HT-29 (cell line): ENCODE measurements around the gene SAMD1. TPM values are rescaled to one million over a fixed set of nuclear protein-coding genes. Genes with fewer than 3 reads are reported as not detected.

Experiments
- DNase-seq: peaks from one replicate; pipeline ENCODE4 v3.0.0-alpha.2; 2015; ENCODE audit warnings: low spot score
- total RNA-seq: library from RNA; depleted of rRNA; stranded (reverse); fragments of >200 nt; shearing (Covaris generic); gene quantifications from 2 replicates; pipeline ENCODE4 v1.2.3, GENCODE V29; 2014; rRNA removed

The SAMD1 gene
- total RNA-seq, result 71.7 and 89.0 TPM in 2 replicates

- DNase-seq, result peak; percentile 60
Measured at GRCh38 chr19:14090509-14091080, at the start of gene SAMD1. Gene SAMD1 (minus strand): TSS chr19:14090751.

DNA sequence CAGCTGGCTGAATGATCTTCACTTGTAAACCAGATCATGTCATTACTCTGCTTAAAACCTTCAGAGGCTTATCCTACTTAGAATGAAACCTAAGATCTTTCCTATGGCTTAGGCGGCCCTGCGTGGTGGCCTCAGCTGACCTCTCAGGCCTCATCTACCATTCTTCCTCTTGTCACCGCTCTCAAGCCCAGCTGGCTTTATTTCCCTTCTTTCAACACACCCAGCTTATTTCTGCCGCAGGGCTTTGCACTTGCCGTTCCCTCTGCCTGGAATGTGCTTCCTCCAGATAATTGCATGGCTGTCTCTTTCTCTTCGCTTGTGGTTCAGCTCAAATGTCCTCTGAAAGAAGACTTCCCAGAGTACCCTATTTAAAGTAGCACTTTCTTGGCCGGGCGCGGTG lies 49.4 kb upstream of the SAMD1 start:
- DNase-seq, result no peak

DNA sequence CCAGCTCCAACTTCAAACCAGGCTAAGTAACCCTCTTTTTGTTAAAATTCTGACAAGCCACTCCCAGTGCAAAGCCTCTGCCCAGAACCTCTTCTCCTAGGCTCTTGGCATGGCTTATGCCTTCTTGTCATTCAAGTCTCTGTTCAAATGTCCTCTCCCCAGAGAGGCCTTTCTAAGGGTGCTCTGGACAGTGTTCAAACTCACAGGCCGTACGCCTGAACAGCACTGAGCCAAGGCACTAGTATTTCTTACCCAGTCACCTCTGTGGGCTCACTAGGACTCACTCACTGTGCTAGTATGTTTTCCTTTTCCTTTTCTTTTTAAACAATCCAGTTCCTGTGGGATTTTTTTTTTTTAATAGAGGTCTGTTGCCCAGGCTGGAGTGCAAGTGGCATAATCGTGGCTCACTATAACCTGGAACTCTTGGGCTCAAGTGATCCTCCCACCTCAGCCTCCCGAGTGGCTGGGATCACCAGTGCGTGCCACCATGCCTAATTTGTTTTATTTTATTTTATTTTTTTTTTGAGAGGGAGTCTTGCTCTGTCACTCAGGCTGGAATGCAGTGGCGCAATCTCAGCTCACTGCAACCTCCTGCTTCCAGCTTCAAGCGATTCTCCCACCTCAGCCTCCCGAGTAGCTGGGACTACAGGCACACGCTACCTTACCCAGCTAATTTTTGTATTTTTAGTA lies 48.2 kb upstream of the SAMD1 start:
- no peak for DNase-seq

DNA sequence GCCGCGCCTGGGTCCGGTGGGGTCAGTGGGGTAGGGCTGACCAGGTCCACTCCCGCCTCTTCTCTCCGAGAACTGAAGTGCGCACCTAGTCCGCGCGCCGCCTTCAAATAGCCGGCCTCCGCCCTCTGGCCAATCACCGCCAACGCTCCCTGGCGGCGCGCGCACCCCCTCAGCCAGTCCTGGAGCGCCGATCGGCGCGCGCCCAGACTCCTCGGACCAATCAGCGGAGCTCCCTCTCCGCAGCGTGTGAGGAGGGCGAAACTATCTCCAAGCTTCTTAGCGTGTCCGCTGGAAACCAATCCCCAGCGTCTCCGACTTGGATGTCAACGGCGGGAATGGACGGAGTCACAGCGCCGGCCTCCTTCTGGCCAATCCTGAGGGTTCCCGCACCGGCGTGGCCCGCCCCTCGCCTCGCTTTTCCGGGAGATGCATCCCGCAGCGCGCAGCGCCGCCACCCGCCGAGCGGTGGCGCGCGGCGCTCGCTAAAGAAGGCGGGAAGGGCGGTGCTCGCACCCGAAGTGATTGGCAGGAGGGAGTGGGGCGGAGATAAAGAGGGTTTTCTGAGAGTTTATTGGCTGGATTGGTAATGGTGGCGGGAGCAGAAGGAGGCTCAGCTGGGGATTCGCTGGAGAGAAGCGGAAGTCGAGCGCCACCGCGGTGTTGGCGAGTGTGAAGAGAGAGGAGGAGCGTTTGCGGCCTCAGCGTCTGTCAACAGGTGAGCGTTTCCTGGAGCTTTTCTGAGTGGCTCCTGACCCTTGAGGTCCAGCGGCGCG lies 46.1 kb upstream of the SAMD1 start, which contains the start of gene ASF1B:
TSS of gene ASF1B (minus strand) at position 81 of the 773 bp plus-strand sequence. CDS start 133 bp downstream, outside the sequence.
- peak; percentile 96 for DNase-seq

- no peak for DNase-seq
Measured at GRCh38 chr19:14135985-14136508, 45.5 kb upstream of the SAMD1 start.

DNA sequence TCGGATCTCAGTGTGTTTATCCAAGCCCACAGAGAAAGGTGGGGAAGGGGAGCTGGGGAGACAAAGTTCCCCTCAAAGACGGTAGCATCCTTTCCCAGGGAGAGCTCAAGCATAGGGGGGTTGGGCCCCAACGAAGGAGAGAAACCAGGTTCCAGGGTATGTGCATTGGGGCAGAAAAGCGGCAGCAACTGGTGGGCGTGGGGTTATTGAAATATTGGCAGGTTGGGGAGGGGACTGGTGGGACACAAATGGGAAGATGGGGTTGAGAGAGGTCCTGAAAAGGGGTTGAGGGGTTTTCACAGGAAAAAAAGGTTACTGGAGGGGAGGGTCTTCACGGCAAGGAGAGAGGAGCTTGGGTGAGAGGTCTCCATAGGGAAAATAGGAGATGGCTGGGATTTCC lies 44.8 kb upstream of the SAMD1 start:
- no peak for DNase-seq

DNA sequence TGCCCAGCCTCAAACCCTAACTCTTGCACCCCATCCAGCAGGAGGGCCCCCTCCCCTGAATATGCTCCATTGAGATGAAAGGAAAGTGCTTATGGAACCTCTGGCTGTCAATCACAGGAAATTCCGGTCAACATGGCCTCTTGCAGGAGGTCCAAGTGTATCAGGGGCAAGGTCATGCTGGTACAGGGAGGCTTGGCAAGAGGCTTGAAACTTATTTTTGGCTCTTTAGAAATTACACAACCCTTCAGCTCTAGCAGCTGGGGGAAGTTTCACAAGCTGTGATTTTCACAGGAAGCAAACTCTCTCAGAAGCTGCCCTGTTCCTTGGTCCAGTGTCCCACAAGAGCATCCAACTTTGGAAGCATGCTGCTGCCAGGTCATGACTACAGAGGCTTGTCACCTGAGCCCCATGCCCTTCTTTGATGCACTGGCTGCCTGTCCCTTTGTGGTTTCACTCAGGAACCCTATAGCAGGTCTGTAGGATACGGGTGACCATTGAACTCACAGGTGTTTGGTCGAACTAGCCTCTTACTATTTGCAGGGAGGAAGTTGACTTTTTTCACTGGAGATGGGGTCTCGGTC lies 37.5 kb upstream of the SAMD1 start:
- DNase-seq, result no peak

DNA sequence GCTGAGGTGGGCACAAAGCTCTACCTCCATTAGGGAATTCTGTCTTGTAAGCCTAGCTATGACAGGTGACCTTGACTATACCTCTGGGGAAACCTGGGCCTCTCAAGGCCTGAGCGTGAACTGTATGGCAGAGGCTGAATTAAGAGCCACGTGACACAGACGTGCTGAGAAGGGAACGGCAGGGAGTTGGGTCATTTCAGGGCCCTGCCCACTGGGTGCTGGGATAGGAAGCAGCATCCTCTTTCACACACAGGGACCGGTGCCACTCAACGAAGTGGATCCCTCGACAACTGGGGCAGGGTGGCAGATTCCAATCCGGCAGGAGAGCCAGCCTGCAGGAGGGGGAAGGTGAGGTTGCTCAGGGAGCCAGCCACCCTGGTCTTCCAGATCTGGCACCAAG lies 36.6 kb upstream of the SAMD1 start:
- DNase-seq, result no peak

DNA sequence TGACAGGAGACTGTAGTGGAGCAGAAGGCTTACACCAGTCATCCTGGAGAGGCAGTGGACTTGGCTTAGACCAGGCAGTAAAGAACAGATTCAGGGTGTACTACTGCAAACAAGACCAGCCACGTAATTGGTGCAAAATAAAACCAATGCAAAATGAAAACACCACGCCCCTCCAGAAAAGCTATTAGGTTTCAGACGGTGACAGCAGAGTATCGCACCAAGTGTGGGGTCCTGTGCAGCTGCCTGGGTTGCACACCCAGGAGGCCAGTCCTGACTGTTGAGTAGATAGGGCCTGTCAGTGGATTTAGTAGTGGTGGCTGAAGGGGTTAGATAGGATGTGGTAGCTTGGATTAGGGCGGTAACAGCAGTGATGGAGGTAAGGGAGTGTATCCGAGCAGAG lies 32.4 kb upstream of the SAMD1 start:
- DNase-seq, result no peak

DNA sequence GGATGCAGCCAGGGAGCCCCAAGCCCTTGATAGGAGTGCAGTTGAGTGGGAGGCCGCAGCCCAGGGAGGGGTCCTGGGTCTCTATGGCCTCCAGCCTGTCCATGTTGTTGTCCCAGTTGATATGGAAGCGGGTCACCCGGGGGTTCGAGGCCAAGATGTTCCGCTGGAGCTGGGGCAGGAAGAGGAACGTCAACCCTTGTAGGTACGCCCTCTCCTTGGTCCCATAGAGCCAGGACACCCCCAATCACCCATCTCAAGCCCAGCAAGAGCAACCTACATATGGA lies 29.9 kb upstream of the SAMD1 start:
- DNase-seq, result no peak

DNA sequence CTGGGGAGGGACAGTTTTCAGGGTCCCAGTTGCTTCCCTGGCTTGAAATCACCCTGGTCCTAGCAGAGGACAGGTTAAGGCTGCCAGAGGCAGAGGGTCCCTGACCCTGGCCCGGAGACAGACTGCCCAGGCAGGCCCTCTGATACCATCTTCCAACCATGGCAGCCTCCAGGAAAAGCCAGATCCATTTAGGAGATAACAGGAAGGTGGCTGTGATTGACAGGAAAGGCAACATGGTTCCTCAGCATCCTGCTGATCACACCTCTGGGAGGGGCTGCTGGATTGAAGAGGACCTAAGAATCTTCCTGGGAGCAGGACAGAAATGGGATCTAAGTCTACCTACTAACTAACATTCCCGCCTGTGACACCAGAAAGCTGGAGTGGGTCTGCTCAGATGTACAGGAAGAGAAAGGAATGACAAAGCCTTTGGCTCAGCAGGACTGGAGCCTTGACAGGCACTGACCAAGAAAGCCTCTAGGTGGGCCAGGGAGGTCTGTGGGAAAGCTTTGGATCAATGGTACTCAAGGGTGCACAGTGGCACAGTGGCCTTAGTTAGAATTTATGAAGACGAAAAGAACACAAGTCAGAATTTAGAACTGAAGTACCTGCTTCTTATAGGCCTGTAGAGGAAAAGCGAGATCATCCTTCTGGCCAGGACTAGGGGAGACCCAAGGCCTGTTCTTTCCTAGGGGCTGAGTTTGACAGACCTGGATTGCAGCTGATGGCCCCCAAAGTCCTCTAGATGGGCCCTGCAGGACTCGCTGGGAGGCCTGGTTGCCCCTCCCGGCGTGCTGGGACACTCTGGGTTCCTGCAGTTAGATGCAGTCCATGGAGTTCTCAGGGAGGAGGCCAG lies 29.3 kb upstream of the SAMD1 start:
- DNase-seq, result no peak

- no peak for DNase-seq
Measured at GRCh38 chr19:14119146-14119545, 28.6 kb upstream of the SAMD1 start.

DNA sequence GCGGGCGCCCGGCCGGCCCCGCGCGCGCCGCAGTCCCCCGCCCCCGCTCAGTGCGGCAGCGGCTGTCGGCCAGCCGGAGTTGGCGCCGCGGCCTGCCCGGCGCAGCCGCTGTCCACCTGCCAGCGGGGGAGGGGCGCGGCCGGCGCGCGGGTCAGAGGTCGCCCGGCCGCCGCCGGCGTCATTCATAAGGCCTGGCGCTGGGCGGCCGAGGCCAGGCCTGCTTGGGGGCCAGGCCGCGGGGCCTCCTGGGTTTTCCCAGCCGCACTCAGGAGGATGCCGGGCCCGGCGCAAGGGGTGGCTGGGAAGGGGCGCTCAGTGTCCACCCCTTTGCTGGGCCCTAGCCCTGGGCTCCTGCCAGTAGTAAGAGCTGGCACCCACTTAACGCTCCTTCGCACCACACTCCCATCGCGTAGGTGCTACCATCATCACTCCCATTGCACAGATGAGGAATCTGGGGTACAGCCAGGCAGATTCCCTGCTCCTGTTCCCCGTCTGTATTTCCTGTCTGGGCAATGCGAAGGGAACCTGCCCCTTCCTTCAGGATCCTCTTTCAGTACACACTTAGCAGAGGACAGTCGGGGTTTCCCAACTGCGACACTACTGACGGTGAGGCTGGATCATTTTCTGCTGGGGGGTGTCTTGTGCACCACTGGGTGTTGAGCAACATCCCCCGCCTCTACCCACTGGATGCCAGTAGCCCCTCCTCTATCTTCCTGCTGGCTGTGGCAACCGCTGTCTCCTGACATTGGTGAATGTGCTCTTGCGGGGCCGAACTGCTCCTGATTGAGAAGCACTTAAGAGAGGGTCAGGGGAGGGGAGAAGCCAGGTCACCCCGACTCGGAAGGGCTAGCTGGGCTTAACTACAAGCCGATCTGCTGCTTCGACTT lies 27.9 kb upstream of the SAMD1 start:
- DNase-seq, result peak; percentile 36

DNA sequence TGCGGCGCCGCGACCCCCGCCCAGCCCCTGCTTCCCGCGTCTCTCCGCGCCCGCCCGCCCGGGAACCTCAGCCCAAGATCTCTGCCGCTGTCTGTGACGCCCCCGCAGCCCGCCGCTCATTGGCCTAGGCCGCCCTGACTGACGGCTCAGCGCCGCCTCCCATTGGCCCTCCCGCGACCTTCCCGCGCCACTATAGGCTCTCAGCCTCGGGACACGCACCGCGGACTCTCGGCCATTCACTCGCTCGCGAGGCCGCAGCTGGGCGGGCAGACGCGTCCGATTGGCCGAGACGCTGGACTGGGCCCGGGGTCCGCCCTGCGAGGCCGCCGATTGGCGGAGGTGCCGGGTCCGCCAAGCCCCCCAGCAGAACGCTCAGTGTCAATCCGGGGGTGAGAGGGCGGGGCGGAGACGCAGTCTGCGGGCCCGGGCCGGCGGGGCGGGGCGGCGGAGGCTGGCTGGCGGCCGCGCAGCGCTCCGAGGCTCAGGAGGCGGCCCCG lies 27.2 kb upstream of the SAMD1 start, which contains the start of gene PRKACA:
TSS of gene PRKACA (minus strand) at position 95 of the 497 bp plus-strand sequence. CDS start 215 bp downstream, outside the sequence.
- DNase-seq, result peak; percentile 91

- no peak for DNase-seq
Measured at GRCh38 chr19:14116918-14117578, 26.5 kb upstream of the SAMD1 start.

DNA sequence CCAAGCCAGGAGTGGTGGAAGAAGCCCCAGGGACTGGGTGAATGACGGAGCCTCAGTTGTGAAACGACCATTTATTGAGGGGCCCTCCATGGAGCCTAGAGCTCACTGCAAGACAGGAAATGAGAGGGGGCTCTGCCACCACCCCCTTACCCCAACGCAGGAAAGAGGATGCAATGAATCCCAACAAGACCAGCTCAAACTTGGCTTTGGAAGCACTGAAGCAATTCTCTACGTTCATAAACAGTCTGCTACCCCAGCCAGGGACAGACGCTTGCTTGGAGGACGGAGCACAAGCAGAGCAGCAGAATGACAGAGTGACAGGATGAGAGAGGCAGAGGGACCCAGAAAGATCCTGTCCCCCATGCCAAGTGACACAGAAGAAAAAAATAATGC lies 26.0 kb upstream of the SAMD1 start:
- DNase-seq, result no peak

DNA sequence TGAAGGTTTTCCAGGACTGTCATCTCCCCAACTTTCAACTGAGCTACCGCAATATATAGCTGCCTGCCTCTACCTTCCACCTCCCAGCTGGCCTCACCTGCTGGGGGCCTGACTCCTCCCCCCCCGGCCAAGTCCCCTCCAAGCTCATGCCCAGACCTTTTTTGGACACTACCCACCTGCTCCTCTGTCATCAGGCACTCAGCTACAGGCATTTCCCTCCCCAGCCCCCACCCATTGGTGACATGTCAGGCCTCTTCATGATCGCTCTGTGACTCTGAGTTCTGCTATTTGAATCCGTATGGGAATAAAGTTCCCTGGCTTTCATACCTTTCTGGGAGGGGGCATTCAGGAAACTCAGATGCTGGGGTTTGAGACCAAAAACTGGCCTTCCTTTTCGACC lies 25.2 kb upstream of the SAMD1 start:
- DNase-seq, result no peak

DNA sequence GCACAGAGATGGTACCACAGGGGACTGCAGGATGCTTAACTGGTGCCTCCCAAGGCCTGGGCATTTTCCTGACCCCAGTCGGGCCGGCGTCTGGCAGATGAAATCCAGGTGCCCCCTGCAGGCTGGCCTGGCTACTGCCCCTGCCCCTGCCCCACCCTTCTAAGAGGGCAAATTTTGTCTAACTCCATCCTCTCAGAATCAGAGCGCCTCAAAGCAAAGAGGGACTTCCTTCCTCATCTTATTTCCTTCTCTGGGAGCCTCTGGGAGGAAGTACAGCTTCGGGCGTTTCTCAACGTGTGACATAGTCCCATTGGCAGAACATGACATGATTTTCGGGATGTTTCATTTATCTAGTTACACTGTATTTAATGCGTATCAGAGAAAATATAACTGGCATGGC lies 24.3 kb upstream of the SAMD1 start:
- DNase-seq, result no peak

GRCh38 chr19:14114439-14114838 lies 23.9 kb upstream of the SAMD1 start:
- no peak for DNase-seq
